NCI-H345 (cell line): Measurements from ENCODE around the gene ACOT11.

Experiments
- DNase-seq: peaks from one replicate; lab custom pipeline; 2025; lab: John Stamatoyannopoulos, UW

ACOT11 gene

GRCh38 chr1:54537611-54538010 is 10.4 kb upstream of the ACOT11 start:
- no peak for DNase-seq

GRCh38 chr1:54538538-54538937 is 9.5 kb upstream of the ACOT11 start:
- DNase-seq = no peak

DNA sequence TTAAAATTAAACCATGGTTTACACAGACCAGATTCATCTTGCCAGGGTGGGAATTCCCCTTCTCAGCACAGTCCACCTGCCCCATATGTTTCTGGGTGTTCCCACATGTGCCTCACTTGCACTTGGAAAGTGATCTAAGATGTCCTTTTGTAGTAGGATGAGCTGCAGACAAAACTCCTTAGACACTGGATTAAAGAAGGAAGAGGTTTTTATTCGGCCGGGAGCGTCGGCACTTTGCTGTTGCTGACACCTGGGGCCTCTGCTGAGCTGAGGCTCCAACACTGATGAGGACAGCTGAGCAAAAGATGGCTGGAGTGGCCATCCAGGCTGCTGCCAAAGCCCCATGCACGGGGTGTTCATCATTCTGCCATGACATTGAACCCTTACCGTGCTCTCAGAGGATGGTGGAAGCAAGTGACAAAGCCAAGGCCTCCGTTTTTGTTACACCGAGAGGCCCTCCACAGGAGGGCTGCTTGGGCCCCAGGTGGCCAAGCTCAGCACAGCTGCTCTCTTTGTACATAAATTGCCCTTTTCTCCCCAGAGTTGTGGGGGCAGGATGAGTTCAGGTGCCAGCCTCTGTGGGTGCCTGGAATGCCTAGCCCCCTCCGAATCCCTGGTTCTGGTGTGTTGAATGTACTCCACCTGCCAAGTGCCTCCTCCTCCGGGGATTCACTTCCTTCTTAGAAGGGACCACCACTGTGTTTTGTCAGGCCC is 7.3 kb upstream of the ACOT11 start:
- DNase-seq = no peak

- peak; percentile 85 for DNase-seq
Measured at GRCh38 chr1:54542120-54542961, 5.7 kb upstream of the ACOT11 start.

DNA sequence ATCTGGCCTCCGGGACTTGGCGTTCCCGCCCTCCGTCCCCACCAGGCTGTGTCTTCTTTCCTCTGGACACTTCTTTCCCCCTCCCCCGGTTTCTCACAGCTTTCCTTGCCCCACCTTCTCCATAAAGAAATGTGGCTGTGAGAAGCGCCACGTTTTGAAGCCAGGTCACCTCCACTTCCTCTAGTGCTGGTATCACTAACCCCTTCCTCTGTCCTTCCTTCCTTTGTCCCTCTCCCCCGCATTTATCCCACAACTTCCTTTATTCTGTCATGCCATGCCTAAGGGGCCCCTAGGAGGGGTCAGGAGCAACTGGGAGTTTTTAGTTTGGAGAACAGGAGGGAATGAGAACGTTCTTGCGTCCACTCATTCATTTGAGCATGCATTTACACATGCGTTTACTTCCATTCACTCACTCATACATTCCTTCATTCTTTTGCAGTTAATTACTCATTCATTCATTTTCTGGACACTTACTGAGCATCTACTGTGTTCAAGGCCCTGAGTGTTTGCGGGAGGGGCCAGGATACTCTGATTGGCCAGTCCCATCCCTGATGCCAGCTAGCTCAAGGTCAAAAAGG is 5.0 kb upstream of the ACOT11 start:
- DNase-seq = no peak

DNA sequence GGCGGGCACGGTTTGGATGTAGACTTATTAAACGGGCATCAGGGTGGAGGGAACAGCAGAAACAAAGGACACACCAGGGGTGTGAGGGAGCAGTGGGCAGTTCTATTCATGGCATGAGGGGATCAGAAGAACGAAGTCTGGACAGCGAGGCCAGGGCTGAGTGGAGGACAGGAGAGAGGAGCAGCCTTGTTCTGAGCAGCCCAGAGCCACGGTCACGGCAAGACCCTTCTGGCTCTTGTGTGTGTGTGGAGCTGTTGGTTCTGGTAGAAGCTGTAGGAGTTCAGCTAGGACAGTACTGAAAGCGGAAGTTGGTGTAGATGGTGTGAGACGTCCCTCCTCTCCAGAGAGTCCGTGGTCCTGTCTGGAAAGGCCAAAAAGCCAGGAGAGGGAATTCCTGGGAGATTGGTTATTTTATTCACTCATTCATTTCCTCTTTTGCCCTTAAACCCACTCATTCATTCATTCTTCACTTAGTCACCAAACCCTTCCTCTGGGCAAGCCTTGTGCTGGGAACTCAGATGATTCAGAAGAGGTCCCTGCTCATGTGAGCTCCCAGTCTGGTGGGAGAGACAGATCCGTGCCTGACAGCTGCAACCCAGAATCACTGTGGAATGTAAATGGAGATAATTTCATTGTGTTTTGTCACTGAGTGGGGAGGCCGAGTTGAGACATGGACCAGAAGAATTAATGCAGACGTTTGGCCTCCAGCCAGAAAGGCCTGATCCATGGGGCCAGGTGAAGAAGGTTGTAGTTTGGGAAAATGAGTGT is 4.1 kb upstream of the ACOT11 start:
- no peak for DNase-seq

GRCh38 chr1:54545916-54546635 is 2.0 kb upstream of the ACOT11 start:
- no peak for DNase-seq

DNA sequence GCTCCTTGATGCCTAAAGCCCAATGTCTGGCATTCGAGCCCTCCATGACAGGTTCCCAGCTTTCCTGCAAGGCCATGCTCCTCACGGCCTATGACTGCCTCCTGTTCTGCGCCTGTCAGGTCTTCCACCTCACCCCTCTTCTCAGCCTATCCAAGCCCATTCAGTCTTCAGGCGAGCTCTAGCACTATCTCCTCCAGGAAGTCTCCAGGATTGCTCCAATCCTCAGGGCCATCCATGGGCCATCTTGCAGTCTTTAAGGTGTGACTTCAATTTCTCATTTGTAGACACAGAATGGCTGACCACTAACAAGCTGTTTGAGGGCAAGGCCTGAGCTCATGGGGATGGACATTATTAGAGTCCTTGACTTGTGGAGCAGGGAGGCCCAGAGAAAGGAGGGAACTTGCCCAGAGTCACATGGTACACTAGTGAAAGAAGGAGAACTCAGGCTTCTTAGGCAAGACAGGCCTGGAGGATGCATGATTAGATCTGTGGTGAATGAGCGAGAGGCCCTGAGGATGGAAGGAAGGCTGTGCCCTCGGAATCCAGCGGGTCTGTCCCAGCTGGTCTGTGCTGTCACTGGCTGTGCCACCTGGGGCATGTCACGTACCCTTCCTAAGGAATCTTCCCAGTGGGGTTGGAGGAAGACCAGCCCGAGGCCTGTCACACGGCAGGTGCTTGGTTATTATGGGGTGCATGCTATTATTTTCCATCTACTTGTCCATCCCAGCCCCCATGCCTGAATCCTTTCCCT is 1.2 kb upstream of the ACOT11 start:
- no peak for DNase-seq

- no peak for DNase-seq
Measured at GRCh38 chr1:54548389-54549044, 489 bp downstream of the ACOT11 start.

GRCh38 chr1:54549181-54549924 is 1.3 kb downstream of the ACOT11 start:
- no peak for DNase-seq

DNA sequence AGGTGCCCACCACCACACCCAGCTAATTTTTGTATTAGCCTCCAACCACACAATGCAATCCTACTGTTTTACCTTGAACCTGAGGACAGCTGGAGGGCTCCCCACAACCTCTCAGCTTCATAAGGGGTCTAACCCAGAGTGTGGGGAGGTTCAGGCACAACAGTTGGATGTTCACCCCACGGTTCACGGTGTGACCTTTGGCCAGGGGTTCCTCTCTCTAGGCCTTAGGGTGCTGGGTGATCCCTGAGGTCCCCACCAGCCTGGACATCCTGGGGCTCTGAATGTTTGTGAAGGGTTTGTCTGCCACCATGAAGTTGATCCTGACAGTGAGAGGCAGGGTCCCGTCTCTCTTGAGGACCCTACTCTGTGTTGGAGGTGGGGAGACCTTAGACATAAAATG is 3.9 kb downstream of the ACOT11 start:
- DNase-seq = no peak

DNA sequence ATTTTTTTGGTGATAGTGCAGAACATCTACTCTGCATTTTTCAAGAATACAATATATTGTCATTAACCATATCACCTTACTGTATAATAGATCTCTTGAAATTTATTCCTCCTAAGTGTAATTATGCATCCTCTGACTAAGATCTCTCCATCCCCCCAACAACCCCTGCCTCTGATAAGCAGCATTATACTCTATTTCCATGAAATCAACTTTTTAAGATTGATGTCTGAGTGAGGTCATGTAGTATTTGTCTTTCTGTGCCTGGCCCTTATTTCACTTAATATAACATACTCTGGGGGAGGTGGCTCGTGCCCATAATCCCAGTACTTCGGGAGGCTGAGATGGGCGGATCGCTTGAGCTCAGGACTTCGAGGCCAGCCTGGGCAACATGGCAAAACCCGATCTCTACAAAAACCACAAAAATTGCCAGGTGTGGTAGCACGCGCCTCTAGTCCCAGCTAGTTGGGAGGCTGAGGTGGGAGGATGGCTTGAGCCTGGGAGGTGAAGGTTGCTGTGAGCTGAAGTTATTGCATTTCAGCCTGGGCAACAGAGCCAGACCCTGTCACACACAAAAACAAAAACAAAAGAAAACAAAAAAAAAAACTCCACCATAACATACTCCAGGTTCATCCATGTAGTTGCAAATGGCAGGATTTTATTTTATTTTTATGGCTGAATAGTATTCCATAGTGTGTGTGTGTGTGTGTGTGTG is 5.7 kb downstream of the ACOT11 start:
- no peak for DNase-seq

GRCh38 chr1:54556110-54556509 is 8.1 kb downstream of the ACOT11 start:
- no peak for DNase-seq

DNA sequence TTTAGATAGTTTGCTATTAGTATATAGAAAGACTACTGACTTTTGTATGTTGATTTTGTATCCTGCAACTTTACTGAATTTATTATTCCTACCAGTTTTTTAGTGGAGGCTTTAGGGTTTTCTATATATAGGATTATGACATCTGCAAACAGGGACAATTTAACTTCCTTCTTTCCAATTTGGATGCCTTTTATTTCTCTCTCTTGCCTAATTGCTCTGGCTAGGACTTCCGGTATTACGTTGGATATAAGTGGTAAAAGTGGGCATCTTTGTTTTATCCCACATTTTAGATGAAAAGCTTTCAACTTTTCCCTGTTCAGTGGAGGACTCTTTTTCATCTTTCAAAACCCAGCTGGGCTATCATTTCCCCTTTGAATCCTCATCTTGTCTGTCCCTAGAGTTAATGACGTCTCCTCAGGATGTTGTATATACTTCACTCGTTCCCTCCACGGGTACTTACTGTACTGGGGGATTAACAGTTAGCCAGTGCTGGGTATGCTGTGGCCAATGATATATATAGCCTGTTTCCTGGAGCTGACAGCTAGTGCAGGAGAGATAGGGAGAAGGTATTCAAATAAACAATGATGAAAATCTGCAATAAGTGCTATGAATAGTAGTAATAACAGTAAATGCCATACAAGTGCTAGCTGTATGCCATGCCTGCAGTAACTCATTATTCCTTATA is 9.8 kb downstream of the ACOT11 start:
- DNase-seq = no peak

GRCh38 chr1:54558434-54559030 is 10.5 kb downstream of the ACOT11 start:
- no peak for DNase-seq

DNA sequence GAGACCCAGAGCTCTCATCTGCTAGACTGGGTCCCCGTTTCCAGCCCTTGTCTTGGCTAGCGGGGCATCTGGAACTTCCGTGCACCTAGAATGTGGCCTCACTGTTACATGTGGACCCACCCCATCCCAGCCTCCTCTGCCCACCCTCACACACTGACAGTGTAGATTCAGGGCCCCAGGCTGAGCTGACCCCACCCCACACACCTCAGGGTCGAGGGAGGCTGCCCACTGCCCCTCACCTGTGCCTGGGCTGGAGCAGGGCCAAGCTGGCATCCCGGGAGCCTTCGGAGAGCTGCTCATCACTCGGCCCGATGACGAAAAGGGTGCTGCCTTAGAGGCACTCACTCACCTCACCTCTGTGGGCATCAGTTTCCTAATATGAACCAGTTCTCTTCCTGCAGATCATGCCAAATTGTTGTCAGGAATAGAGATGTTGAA is 11.1 kb downstream of the ACOT11 start:
- no peak for DNase-seq

DNA sequence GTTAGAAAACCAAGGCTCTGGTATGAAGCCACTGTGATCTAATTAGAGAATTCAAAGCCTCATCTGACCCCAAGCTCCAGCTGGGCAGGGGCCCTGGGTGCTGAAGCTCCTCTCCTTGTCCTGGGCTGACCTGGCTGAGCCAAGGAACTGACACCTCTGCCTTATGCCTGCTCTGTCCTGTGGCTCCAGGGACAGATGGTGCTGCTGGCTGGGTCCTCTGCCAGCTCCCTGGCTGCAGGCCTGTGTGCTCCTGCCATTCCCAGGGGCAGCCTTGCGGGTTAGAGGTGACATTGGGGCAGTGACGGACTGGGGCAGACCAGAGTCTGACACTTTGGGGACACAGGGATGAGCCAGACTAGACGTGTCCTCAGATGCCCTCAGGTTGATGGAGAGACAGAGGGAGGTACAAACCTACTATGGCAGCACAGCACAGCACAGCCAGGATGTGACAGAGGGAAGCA is 11.8 kb downstream of the ACOT11 start:
- DNase-seq = no peak
